ENCODE results near the gene GUCY2D.

The GUCY2D gene

GRCh38 chr17:8047769-8048110 is 45.3 kb downstream of the GUCY2D start:
- no peaks in the 10 kb centered on the region for H4K20me1 ChIP-seq (ENCODE audit: insufficient read depth)
- H3K4me1 ChIP-seq (ENCODE audit: low read depth, poor library complexity, severe bottlenecking) = no peaks in the 10 kb centered on the region
- no peak overlapping the region for H3K4me2 ChIP-seq
- no peak overlapping the region for H2AFZ ChIP-seq (ENCODE audit: low read depth)
- H3K27me3 ChIP-seq (ENCODE audit: insufficient read depth, low read depth) = no peaks in the 10 kb centered on the region
- no peak overlapping the region for H3K27ac ChIP-seq
- TF ChIP-seq CTCF (conservative IDR thresholded peaks at IDR 0.05; ENCODE audit: low read depth, low read length) = no peak
- no peak overlapping the region for H3K4me3 ChIP-seq (IDR thresholded peaks at IDR 0.05; ENCODE audit: insufficient read depth, low read depth, low read length)
- H3K79me2 ChIP-seq (ENCODE audit: insufficient read depth, low read depth) = no peaks in the 10 kb centered on the region
- no peaks in the 10 kb centered on the region for H3K36me3 ChIP-seq (ENCODE audit: insufficient read depth)
- no peak overlapping the region for H3K9ac ChIP-seq

GRCh38 chr17:8048236-8048635 is 45.8 kb downstream of the GUCY2D start:
- H3K4me2 ChIP-seq = no peak overlapping the region
- no peak for TF ChIP-seq CTCF (conservative IDR thresholded peaks at IDR 0.05; ENCODE audit: low read depth, low read length)
- no peaks in the 10 kb centered on the region for H3K36me3 ChIP-seq (ENCODE audit: insufficient read depth)
- no peaks in the 10 kb centered on the region for H3K27me3 ChIP-seq (ENCODE audit: insufficient read depth, low read depth)
- no peak overlapping the region for H3K4me3 ChIP-seq (IDR thresholded peaks at IDR 0.05; ENCODE audit: insufficient read depth, low read depth, low read length)
- no peak overlapping the region for H3K9ac ChIP-seq
- H2AFZ ChIP-seq (ENCODE audit: low read depth) = no peak overlapping the region
- H4K20me1 ChIP-seq (ENCODE audit: insufficient read depth) = no peaks in the 10 kb centered on the region
- H3K27ac ChIP-seq = no peak overlapping the region
- no peaks in the 10 kb centered on the region for H3K4me1 ChIP-seq (ENCODE audit: low read depth, poor library complexity, severe bottlenecking)
- no peaks in the 10 kb centered on the region for H3K79me2 ChIP-seq (ENCODE audit: insufficient read depth, low read depth)

DNA sequence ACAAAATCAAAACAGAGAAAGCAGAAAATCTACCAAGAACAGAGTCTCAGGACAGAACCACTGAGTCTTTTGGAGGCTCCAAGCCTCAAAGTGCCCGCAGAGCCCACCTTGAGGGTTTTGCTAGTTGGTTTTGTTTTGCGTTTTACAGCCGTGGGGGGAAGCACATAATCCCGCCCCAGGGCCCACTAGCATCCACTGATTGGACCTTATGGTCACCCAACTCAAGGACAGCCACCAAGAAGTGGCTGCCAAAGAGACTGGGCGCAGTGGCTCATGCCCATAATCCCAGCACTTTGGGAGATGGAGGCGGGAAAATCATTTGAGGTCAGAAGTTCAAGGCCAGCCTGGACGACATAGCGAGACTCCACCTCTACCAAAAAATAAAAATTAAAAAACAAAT is 46.3 kb downstream of the GUCY2D start:
- Histone ChIP-seq H2AFZ (ENCODE audit: low read depth) (no peak overlapping the region), H3K36me3 (ENCODE audit: insufficient read depth) (no peaks in the 10 kb centered on the region), H3K4me1 (ENCODE audit: low read depth, poor library complexity, severe bottlenecking) (no peaks in the 10 kb centered on the region), H3K27ac (no peak overlapping the region), H3K79me2 (ENCODE audit: insufficient read depth, low read depth) (no peaks in the 10 kb centered on the region), H3K4me3 (IDR thresholded peaks at IDR 0.05; ENCODE audit: insufficient read depth, low read depth, low read length) (no peak overlapping the region), H3K27me3 (ENCODE audit: insufficient read depth, low read depth) (no peaks in the 10 kb centered on the region), H3K9ac (no peak overlapping the region), H3K4me2 (no peak overlapping the region), H4K20me1 (ENCODE audit: insufficient read depth) (no peaks in the 10 kb centered on the region)
- no peak for TF ChIP-seq CTCF (conservative IDR thresholded peaks at IDR 0.05; ENCODE audit: low read depth, low read length)

GRCh38 chr17:8051831-8052230 is 49.4 kb downstream of the GUCY2D start:
- no peak overlapping the region for H3K9ac ChIP-seq
- no peak overlapping the region for H3K4me2 ChIP-seq
- H3K36me3 ChIP-seq (ENCODE audit: insufficient read depth) = no peaks in the 10 kb centered on the region
- no peak overlapping the region for H3K4me3 ChIP-seq (IDR thresholded peaks at IDR 0.05; ENCODE audit: insufficient read depth, low read depth, low read length)
- H3K27ac ChIP-seq = no peak overlapping the region
- no peak for TF ChIP-seq CTCF (conservative IDR thresholded peaks at IDR 0.05; ENCODE audit: low read depth, low read length)
- H3K79me2 ChIP-seq (ENCODE audit: insufficient read depth, low read depth) = no peaks in the 10 kb centered on the region
- H4K20me1 ChIP-seq (ENCODE audit: insufficient read depth) = no peaks in the 10 kb centered on the region
- no peaks in the 10 kb centered on the region for H3K27me3 ChIP-seq (ENCODE audit: insufficient read depth, low read depth)
- no peak overlapping the region for H2AFZ ChIP-seq (ENCODE audit: low read depth)
- H3K4me1 ChIP-seq (ENCODE audit: low read depth, poor library complexity, severe bottlenecking) = no peaks in the 10 kb centered on the region

Data from KMS-11 (cell line).